Pancreas (tissue), 10 donors: ENCODE results near the gene SLC1A7. TPM values are rescaled to one million over a fixed set of nuclear protein-coding genes. Genes with fewer than 3 reads are reported as not detected.
A peak's percentile ranks its signal among the peaks of the same experiment; 100 is the strongest.

ENCODE experiments used
- ATAC-seq, 4 donors: fragments of 200-7000 bp; cut with Tn5 transposase; one replicate each; pipeline versions ENCODE4 v1.8.0 to v1.9.1; 2020; ENCODE audit warnings: mild to moderate bottlenecking in 4 of 4, moderate library complexity in 4 of 4
- DNase-seq, 6 donors: peaks; one replicate each; pipeline ENCODE4 v3.0.0-alpha.2; 2020
- FAIRE-seq: peaks from 2 replicates; lab custom pipeline; 2012; peaks lifted over from hg19 to GRCh38; lab: Jason Lieb, UNC
- H3K27ac ChIP-seq, 4 donors: fragments of 200-600 bp; sonication (generic); 1 replicate in 3 of 4; 2 replicates in 1 of 4; pipeline versions ENCODE4 v1.5.0 to v1.8.0; 2020
- H3K27me3 ChIP-seq, 4 donors: fragments of 200-600 bp; one replicate each; pipeline ENCODE4 v1.8.0; 2021
- H3K36me3 ChIP-seq, 3 donors: fragments of 200-600 bp; sonication (generic) in 1 of 3; one replicate each; pipeline versions ENCODE4 v1.5.0 to v1.8.0; 2020 to 2021
- H3K4me1 ChIP-seq, 3 donors: fragments of 200-600 bp; one replicate each; pipeline ENCODE4 v1.8.0; 2021
- H3K4me3 ChIP-seq, 4 donors: fragments of 200-600 bp; sonication (generic) in 2 of 4; one replicate each; pipeline versions ENCODE4 v1.5.0 to v1.8.0; 2020 to 2021
- H3K9me3 ChIP-seq, 4 donors: fragments of 200-600 bp; one replicate each; pipeline ENCODE4 v1.8.0; 2021
- CTCF ChIP-seq, 4 donors: fragments of 200-600 bp; sonication (generic) in 3 of 4; IDR thresholded peaks; one replicate each; pipeline versions ENCODE4 v1.5.0 to v1.8.0; 2021; ENCODE audit warnings: antibody characterized with exemption in 4 of 4
- whole genome bisulfite sequencing, 2 donors: extraction: QIAGEN DNeasy Blood & Tissue Kit; methylation state at CpG; one replicate each; pipeline ENCODE4 v1.1.7; 2013; 5-methylcytosine and 5-hydroxymethylcytosine counted together
- intact Hi-C, 3 donors: fragments of 100-400 bp; cut with DNase I; formaldehyde crosslinking; loops; one replicate each; pipeline versions ENCODE4 v1.11.1 to v1.14.2; 2022
- polyA plus RNA-seq, 2 donors: library from polyadenylated mRNA; stranded (reverse); fragments of 200-250 nt; gene quantifications; one replicate each; pipeline ENCODE4 v1.2.3, GENCODE V29; 2013
- total RNA-seq, 6 donors: library from RNA; stranded (reverse); fragmentation: NEBNext Ultra II Directional in 4 of 6; extraction: Animal tissue kit (Norgen Biotek cat#: 25700) in 4 of 6; gene quantifications; one replicate each; pipeline versions ENCODE4 v1.2.1 to v1.2.4, GENCODE V29; 2021 to 2023
- donor health status: healthy with polysubstance abuse.
- donor health status: DM: no; HTN: no; CAD: no; lungs with moderate emphysema.
- donor health status: DM: no; HTN: no; CAD: no.
- donor health status: control.
- donor health status: control.
- donor health status: Bipolar disorder and iron deficiency.
- donor health status: DM: yes; HTN: yes; CAD: no.
- donor health status: DM: no; HTN: no; CAD: no.
- donor health status: DM: no; HTN: no; CAD: no.
- donor health status: DM: yes; HTN: yes; CAD: no.

The SLC1A7 gene
- total and polyA plus RNA-seq, 8 donors, result 0.15 to 0.35 TPM; not detected in 6

GRCh38 chr1:53174971-53175913 lies 32.8 kb upstream of the SLC1A7 start:
- peaks cover 16 to 24% (median 23%) of the 10 kb centered on the region in 3 donors for H3K4me1 ChIP-seq
- DNase-seq (peak in 2 of 6 donors; percentile 37 to 38), FAIRE-seq (no peak), ATAC-seq (peak; percentile 31 to 53 (median 46))
- H3K27me3 ChIP-seq, result no peaks in the 10 kb centered on the region
- H3K4me3 ChIP-seq, result no peak overlapping the region
- H3K9me3 ChIP-seq, result no peaks in the 10 kb centered on the region
- TF ChIP-seq CTCF (IDR thresholded peaks at IDR 0.05), result no peak
- no peak overlapping the region for H3K27ac ChIP-seq
- WGBS, 2 donors, result 70 to 75% methylated on average over 10 of the region's 10 CpGs
- no peaks in the 10 kb centered on the region for H3K36me3 ChIP-seq
- intact Hi-C loops, result no loop called here

DNA sequence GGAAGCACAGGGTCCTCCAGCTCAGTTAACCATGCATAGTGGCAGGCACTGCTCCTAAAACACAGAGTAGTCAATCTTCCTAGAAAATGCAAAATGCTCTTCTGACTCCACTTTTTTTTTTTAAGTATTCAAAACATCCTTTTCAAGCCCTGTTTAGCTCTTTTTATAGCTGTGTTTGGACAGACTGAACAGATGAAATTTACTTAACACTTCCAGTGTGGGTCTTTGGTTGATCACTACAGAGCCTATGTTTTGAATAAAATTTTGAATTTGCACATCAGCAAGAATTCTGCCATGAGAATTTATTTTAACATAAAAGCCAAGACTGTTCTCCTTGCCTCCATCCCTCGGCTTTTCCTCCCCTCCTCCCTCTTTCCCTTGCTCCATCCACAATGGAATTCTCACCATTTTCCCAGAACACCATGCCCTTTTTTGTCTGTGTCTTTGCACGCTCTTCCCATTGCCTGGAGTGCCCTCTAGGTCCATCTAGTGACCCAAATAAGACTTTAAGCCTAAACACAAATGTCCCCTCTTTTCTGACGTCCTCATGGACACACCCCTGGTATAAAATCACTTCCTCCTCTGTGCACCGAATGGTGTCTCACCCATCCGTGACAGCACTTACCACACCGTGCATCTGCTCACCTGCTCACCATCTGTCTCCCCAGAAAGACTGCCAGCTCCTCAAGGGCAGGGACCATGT lies 30.1 kb upstream of the SLC1A7 start:
- H3K27me3 ChIP-seq, result no peaks in the 10 kb centered on the region
- WGBS, 2 donors, result 54 to 67% methylated on average over 6 of the region's 6 CpGs
- FAIRE-seq, result no peak
- intact Hi-C loops, result no loop called here
- no peaks in the 10 kb centered on the region for H3K9me3 ChIP-seq
- H3K36me3 ChIP-seq, result no peaks in the 10 kb centered on the region
- DNase-seq, result no peak
- peaks cover 16 to 24% (median 23%) of the 10 kb centered on the region in 3 donors for H3K4me1 ChIP-seq
- TF ChIP-seq CTCF (IDR thresholded peaks at IDR 0.05), result no peak
- no peak for ATAC-seq
- no peak overlapping the region for H3K4me3 ChIP-seq
- H3K27ac ChIP-seq, result no peak overlapping the region

- H3K4me3 ChIP-seq, result no peak overlapping the region
- no peaks in the 10 kb centered on the region for H3K36me3 ChIP-seq
- no peak for FAIRE-seq
- WGBS, 2 donors, result 80% methylated on average over 8 of the region's 8 CpGs
- no peak for DNase-seq
- H3K4me1 ChIP-seq, result no peaks in the 10 kb centered on the region
- H3K27me3 ChIP-seq, result no peaks in the 10 kb centered on the region
- no peak for ATAC-seq
- no peak overlapping the region for H3K27ac ChIP-seq
- no peaks in the 10 kb centered on the region for H3K9me3 ChIP-seq
- TF ChIP-seq CTCF (IDR thresholded peaks at IDR 0.05), result no peak
- intact Hi-C loops, result no loop called here
These were observed 24.5 kb upstream of the SLC1A7 start for GRCh38 chr1:53166912-53167311.

- no peak for DNase-seq
- intact Hi-C loops, result no loop called here
- TF ChIP-seq CTCF (IDR thresholded peaks at IDR 0.05), result no peak
- FAIRE-seq, result no peak
- no peak for ATAC-seq
- H3K4me3 ChIP-seq, result no peak overlapping the region
- H3K27me3 ChIP-seq, result no peaks in the 10 kb centered on the region
- H3K9me3 ChIP-seq, result no peaks in the 10 kb centered on the region
- H3K27ac ChIP-seq, result no peak overlapping the region
- no peaks in the 10 kb centered on the region for H3K36me3 ChIP-seq
- no peaks in the 10 kb centered on the region for H3K4me1 ChIP-seq
- 66 to 79% methylated on average over 6 of the region's 6 CpGs for WGBS, 2 donors
These were observed 23.9 kb upstream of the SLC1A7 start for GRCh38 chr1:53166366-53166765.
